ENCODE measurements around the gene ARMC9. TPM values are rescaled to one million over a fixed set of nuclear protein-coding genes. Genes with fewer than 3 reads are reported as not detected.

ARMC9 gene
- total RNA-seq, 1 experiment from 2014 or later, result 23.4 TPM

DNA sequence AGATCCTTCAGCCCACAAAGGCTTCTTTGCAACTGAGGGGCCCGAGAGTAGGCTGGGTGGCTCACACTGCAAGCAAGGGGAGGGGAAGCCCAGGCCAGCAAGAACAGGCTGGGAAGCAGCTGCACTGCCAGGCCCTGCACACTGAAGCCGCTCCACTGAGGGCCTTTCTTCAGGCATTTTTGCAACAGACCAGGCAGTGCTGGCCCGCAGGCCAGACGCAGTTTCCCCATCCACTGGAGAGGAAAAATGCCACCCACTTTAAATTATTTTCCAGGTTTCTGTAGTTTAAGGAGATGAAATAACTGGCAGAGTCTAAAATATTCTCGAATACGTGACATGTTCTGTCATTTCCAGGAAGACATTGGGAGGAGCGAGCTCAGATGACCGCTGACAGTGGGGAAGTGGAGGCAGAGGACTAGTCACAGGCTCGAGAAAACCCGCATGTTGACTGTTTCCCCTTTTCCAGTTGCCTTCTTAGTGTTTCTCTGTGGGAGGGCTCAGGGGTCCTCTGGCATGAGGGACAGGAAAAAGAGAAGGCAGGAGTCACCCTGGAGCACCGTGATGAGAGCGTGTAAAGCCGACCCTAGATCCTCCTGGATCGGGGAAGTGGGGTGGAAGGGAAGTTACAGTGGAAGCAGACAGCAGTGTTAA, 143.8 kb downstream of the ARMC9 start:
- Histone ChIP-seq H3K27me3 (ENCODE audit: low read length) (no peaks in the 10 kb centered on the region), H3K4me3 (ENCODE audit: low read length) (no peak overlapping the region), H3K9me2 (replicated peaks; ENCODE audit: low read length) (no peaks in the 10 kb centered on the region), H2AFZ (ENCODE audit: low read length) (no peak overlapping the region), H3K9ac (ENCODE audit: low read length) (no peak overlapping the region), H3K36me3 (ENCODE audit: low read depth, low read length) (no peaks in the 10 kb centered on the region), H3K27ac (ENCODE audit: low read length) (no peak overlapping the region), H3K79me2 (ENCODE audit: low read length) (no peaks in the 10 kb centered on the region), H3K4me2 (ENCODE audit: low read length) (no peak overlapping the region), H3K4me1 (ENCODE audit: insufficient read depth, low read length) (no peaks in the 10 kb centered on the region), H4K20me1 (ENCODE audit: low read length) (no peaks in the 10 kb centered on the region), H3F3A (ENCODE audit: low read length, unreplicated experiment) (no peaks in the 10 kb centered on the region), H3K9me3 (ENCODE audit: low read length) (no peaks in the 10 kb centered on the region)
- intact Hi-C loops (cut with micrococcal nuclease), result no loop called here
- CTCF ChIA-PET, result no interaction called here
- TF ChIP-seq EZH2 (IDR thresholded peaks at IDR 0.05; ENCODE audit: low read length, unreplicated experiment), result no peak
- TF ChIP-seq EZH2phosphoT487 (IDR thresholded peaks at IDR 0.05; ENCODE audit: borderline replicate concordance, low read length), result no peak
- TF ChIP-seq, protein P1, sequence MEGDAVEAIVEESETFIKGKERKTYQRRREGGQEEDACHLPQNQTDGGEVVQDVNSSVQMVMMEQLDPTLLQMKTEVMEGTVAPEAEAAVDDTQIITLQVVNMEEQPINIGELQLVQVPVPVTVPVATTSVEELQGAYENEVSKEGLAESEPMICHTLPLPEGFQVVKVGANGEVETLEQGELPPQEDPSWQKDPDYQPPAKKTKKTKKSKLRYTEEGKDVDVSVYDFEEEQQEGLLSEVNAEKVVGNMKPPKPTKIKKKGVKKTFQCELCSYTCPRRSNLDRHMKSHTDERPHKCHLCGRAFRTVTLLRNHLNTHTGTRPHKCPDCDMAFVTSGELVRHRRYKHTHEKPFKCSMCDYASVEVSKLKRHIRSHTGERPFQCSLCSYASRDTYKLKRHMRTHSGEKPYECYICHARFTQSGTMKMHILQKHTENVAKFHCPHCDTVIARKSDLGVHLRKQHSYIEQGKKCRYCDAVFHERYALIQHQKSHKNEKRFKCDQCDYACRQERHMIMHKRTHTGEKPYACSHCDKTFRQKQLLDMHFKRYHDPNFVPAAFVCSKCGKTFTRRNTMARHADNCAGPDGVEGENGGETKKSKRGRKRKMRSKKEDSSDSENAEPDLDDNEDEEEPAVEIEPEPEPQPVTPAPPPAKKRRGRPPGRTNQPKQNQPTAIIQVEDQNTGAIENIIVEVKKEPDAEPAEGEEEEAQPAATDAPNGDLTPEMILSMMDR (conservative IDR thresholded peaks at IDR 0.05; ENCODE audit: low read depth, low read length), result no peak
- no TSS peak for BruUV-seq (replicated peaks)
- ATAC-seq (no peak), DNase-seq (no peak)
- POLR2A ChIA-PET (ENCODE audit: unreplicated experiment), result no interaction called here

DNA sequence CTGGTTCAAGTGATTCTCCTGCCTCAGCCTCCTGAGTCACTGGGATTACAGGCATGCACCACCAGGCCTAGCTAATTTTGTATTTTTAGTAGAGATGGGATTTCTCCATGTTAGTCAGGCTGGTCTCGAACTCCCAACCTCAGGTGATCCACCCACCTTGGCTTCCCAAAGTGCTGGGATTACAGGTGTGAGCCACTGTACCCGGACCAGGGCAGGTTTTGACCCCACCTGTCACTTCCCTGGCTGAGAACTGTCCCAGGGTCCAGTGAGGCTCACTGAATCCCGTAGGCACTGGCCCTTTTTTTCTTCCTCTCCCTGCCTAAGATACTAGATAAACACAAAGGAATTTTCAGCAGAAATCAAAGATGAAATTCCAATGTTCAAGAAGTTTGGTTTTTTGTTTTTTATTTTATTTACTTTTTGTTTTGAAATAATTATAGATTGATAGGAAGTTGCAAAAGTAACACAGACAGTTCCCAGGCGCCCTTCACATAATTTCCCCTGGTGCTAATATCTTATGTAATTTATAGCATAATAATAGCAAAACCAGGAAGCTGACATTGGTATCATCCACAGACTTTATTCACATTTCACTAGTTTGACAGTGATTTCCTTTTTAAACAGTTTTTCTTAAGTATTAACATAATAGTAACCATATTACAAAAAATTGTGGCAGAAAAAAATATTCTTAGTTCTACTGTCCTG, 144.7 kb downstream of the ARMC9 start:
- no peak overlapping the region for H3K4me2 ChIP-seq (ENCODE audit: low read length)
- H4K20me1 ChIP-seq (ENCODE audit: low read length), result no peaks in the 10 kb centered on the region
- ChIA-PET POLR2A (ENCODE audit: unreplicated experiment) (no interaction called here), CTCF (no interaction called here)
- H3K9ac ChIP-seq (ENCODE audit: low read length), result no peak overlapping the region
- no peak overlapping the region for H3K4me3 ChIP-seq (ENCODE audit: low read length)
- no peaks in the 10 kb centered on the region for H3K9me2 ChIP-seq (replicated peaks; ENCODE audit: low read length)
- intact Hi-C loops (cut with micrococcal nuclease), result no loop called here
- H3F3A ChIP-seq (ENCODE audit: low read length, unreplicated experiment), result no peaks in the 10 kb centered on the region
- H3K27ac ChIP-seq (ENCODE audit: low read length), result no peak overlapping the region
- no peak overlapping the region for H2AFZ ChIP-seq (ENCODE audit: low read length)
- TF ChIP-seq EZH2 (IDR thresholded peaks at IDR 0.05; ENCODE audit: low read length, unreplicated experiment) (no peak), EZH2phosphoT487 (IDR thresholded peaks at IDR 0.05; ENCODE audit: borderline replicate concordance, low read length) (no peak)
- TF ChIP-seq, protein P1 (conservative IDR thresholded peaks at IDR 0.05; ENCODE audit: low read depth, low read length), result no peak
- H3K36me3 ChIP-seq (ENCODE audit: low read depth, low read length), result no peaks in the 10 kb centered on the region
- H3K4me1 ChIP-seq (ENCODE audit: insufficient read depth, low read length), result no peaks in the 10 kb centered on the region
- H3K27me3 ChIP-seq (ENCODE audit: low read length), result no peaks in the 10 kb centered on the region
- no peaks in the 10 kb centered on the region for H3K9me3 ChIP-seq (ENCODE audit: low read length)
- BruUV-seq (replicated peaks), result no TSS peak
- DNase-seq (no peak), ATAC-seq (no peak)
- no peaks in the 10 kb centered on the region for H3K79me2 ChIP-seq (ENCODE audit: low read length)

DNA sequence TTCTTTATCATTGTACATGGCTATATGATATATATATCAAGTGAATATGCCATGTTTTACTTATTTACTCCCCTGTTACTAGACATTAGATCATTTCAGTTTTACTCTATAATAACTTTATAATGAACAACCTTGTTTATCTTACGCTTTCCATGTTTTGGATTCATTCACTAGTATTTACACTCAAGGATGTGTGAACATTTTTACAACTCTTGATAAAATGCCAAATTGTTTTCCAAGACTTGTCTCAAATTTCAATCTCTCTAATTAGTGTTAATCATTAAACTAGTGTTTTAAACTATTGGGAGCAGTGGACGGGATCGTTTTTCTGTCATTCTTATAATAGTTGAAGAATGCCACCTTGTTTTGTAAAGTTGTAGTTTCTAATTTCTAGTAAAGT, 145.6 kb downstream of the ARMC9 start:
- no peak for ATAC-seq
- H3K79me2 ChIP-seq (ENCODE audit: low read length), result no peaks in the 10 kb centered on the region

More for the DNA sequence above, 145.6 kb downstream of the ARMC9 start:
- no peak for DNase-seq
- H3K9me3 ChIP-seq (ENCODE audit: low read length), result no peaks in the 10 kb centered on the region
- no peak overlapping the region for H3K9ac ChIP-seq (ENCODE audit: low read length)
- TF ChIP-seq EZH2phosphoT487 (IDR thresholded peaks at IDR 0.05; ENCODE audit: borderline replicate concordance, low read length) (no peak), EZH2 (IDR thresholded peaks at IDR 0.05; ENCODE audit: low read length, unreplicated experiment) (no peak)
- TF ChIP-seq, protein P1 (conservative IDR thresholded peaks at IDR 0.05; ENCODE audit: low read depth, low read length), result no peak
- BruUV-seq (replicated peaks), result no TSS peak
- intact Hi-C loops (cut with micrococcal nuclease), result no loop called here
- H3K4me3 ChIP-seq (ENCODE audit: low read length), result no peak overlapping the region
- no peaks in the 10 kb centered on the region for H3K4me1 ChIP-seq (ENCODE audit: insufficient read depth, low read length)
- H3K27me3 ChIP-seq (ENCODE audit: low read length), result no peaks in the 10 kb centered on the region
- CTCF ChIA-PET, result no interaction called here
- H3K27ac ChIP-seq (ENCODE audit: low read length), result no peak overlapping the region
- POLR2A ChIA-PET (ENCODE audit: unreplicated experiment), result no interaction called here
- H3F3A ChIP-seq (ENCODE audit: low read length, unreplicated experiment), result no peaks in the 10 kb centered on the region
- no peaks in the 10 kb centered on the region for H3K36me3 ChIP-seq (ENCODE audit: low read depth, low read length)
- no peak overlapping the region for H2AFZ ChIP-seq (ENCODE audit: low read length)
- H4K20me1 ChIP-seq (ENCODE audit: low read length), result no peaks in the 10 kb centered on the region
- H3K9me2 ChIP-seq (replicated peaks; ENCODE audit: low read length), result no peaks in the 10 kb centered on the region
- H3K4me2 ChIP-seq (ENCODE audit: low read length), result no peak overlapping the region

Data from PC-3 (cell line).